Measurements from ENCODE around the gene ZBED3. TPM values are rescaled to one million over a fixed set of nuclear protein-coding genes. Genes with fewer than 3 reads are reported as not detected.

Gene ZBED3
- total RNA-seq, 1 experiment from 2014 or later: 38.8 TPM

GRCh38 chr5:77030097-77031071 is 56.7 kb downstream of the ZBED3 start, which contains the start of gene AGGF1:
Gene AGGF1, plus strand, starts transcription at chr5:77030404. Its CDS starts 363 bp downstream, at chr5:77030767.
- Mint-ChIP-seq H3K36me3 (ENCODE audit: insufficient read depth, unreplicated experiment) (peaks cover 7% of the 10 kb centered on the region), H3K27ac (ENCODE audit: unreplicated experiment) (peak within 1 kb of the TSS; percentile 78), H3K4me3 (ENCODE audit: unreplicated experiment) (peak within 1 kb of the TSS; percentile 88), H3K4me1 (ENCODE audit: low read depth, unreplicated experiment) (no peaks in the 10 kb centered on the region), H3K9me3 (ENCODE audit: unreplicated experiment) (peaks cover 33% of the 10 kb centered on the region), H3K27me3 (ENCODE audit: insufficient read depth, unreplicated experiment) (no peaks in the 10 kb centered on the region)
- peaks cover 12% of the 10 kb centered on the region for H3K9me3 ChIP-seq
- DNase-seq: peak; percentile 93 to 96
- CTCF ChIA-PET: interaction anchor here (0.7 to 2.1 kb wide), 5 partner anchors 18 to 462 kb away, joined by 3 to 5 read pairs (median 5); partner anchors contain the start of gene WDR41
- intact Hi-C loops (cut with micrococcal nuclease; ENCODE audit: unreplicated experiment): loop anchor here (5.0 kb wide), 3 partner anchors 42 to 423 kb away; no protein-coding TSS in a partner anchor
- POLR2A ChIA-PET: interaction anchor here (0.7 to 1.2 kb wide), 4 partner anchors 15 to 592 kb away, joined by 3 to 4 read pairs (median 3); partner anchors contain the start of gene F2RL1
- no peak for TF ChIP-seq CTCF (IDR thresholded peaks at IDR 0.05; ENCODE audit: insufficient read depth in 1 of 2, low read depth in 1 of 2, low read length in 1 of 2, severe bottlenecking in 1 of 2, unreplicated experiment in 1 of 2)
- no peaks in the 10 kb centered on the region for H3K27me3 ChIP-seq (replicated peaks; ENCODE audit: control insufficient read depth, insufficient read depth, low read length)
- 0 out of 2 replicates have a peak, but pooled peaks cover 9% of the 10 kb centered on the region for H3K4me1 ChIP-seq
- H3K4me3 ChIP-seq (ENCODE audit: low read depth, low read length): peak within 1 kb of the TSS; percentile 68
- H3K36me3 ChIP-seq (ENCODE audit: control insufficient read depth, insufficient read depth, low read length): no peaks in the 10 kb centered on the region
- BruUV-seq (replicated peaks): TSS peak; percentile 73

GRCh38 chr5:77029376-77029885 is 57.7 kb downstream of the ZBED3 start:
- BruUV-seq (replicated peaks): no TSS peak
- Histone ChIP-seq H3K36me3 (ENCODE audit: control insufficient read depth, insufficient read depth, low read length) (no peaks in the 10 kb centered on the region), H3K27me3 (replicated peaks; ENCODE audit: control insufficient read depth, insufficient read depth, low read length) (no peaks in the 10 kb centered on the region), H3K4me1 (0 out of 2 replicates have a peak, but pooled peaks cover 9% of the 10 kb centered on the region), H3K4me3 (ENCODE audit: low read depth, low read length) (peak overlapping the region; percentile 68), H3K9me3 (peaks cover 12% of the 10 kb centered on the region)
- H3K4me3 Mint-ChIP-seq (ENCODE audit: unreplicated experiment): peak overlapping the region; percentile 88
- peaks cover 7% of the 10 kb centered on the region for H3K36me3 Mint-ChIP-seq (ENCODE audit: insufficient read depth, unreplicated experiment)
- H3K27me3 Mint-ChIP-seq (ENCODE audit: insufficient read depth, unreplicated experiment): no peaks in the 10 kb centered on the region
- TF ChIP-seq CTCF (IDR thresholded peaks at IDR 0.05; ENCODE audit: insufficient read depth in 1 of 2, low read depth in 1 of 2, low read length in 1 of 2, severe bottlenecking in 1 of 2, unreplicated experiment in 1 of 2): no peak
- DNase-seq: no peak
- intact Hi-C loops (cut with micrococcal nuclease; ENCODE audit: unreplicated experiment): no loop called here
- H3K9me3 Mint-ChIP-seq (ENCODE audit: unreplicated experiment): peaks cover 33% of the 10 kb centered on the region
- ChIA-PET CTCF (interaction anchor here (1.1 to 2.1 kb wide), 3 partner anchors 162 to 463 kb away, joined by 3 to 5 read pairs (median 5); partner anchors contain the start of gene WDR41), POLR2A (interaction anchor here (1.1 kb wide), 1 partner anchor 159 kb away, joined by 4 read pairs; no protein-coding TSS in a partner anchor)
- H3K4me1 Mint-ChIP-seq (ENCODE audit: low read depth, unreplicated experiment): no peaks in the 10 kb centered on the region
- H3K27ac Mint-ChIP-seq (ENCODE audit: unreplicated experiment): peak overlapping the region; percentile 78

Measured in Caco-2 (cell line).